HL-60 (cell line): ENCODE data around the gene USP40.

ENCODE experiments used
- DNase-seq, 2 experiments: peaks; one replicate each; pipeline ENCODE4 v3.0.0-alpha.2; 2010 to 2020; ENCODE audit warnings: low read depth in 1 of 2, low spot score in 1 of 2
- H3K27ac ChIP-seq: fragments of 250-450 bp; sonication (Bioruptor Pico); replicated peaks from 2 replicates; pipeline ENCODE4 v1.5.1; 2020; ENCODE audit warnings: mild to moderate bottlenecking, moderate library complexity
- H3K27me3 ChIP-seq: fragments of 250-450 bp; sonication (Bioruptor Pico); 2 replicates; pipeline ENCODE4 v1.5.1; 2021; ENCODE audit warnings: mild to moderate bottlenecking, moderate library complexity; ENCODE audit not compliant: insufficient read depth, poor library complexity, severe bottlenecking
- H3K4me3 ChIP-seq: replicated peaks from 2 replicates; pipeline ENCODE4 v1.5.1; 2011; ENCODE audit warnings: mild to moderate bottlenecking, control low read depth, low read length; ENCODE audit not compliant: insufficient read depth
- CTCF ChIP-seq: IDR thresholded peaks from one replicate; pipeline ENCODE4 v1.5.1; 2011; ENCODE audit warnings: low read length, control low read depth, inconsistent platforms; ENCODE audit not compliant: insufficient read depth
- GABPA ChIP-seq: IDR thresholded peaks from 2 replicates; pipeline ENCODE4 v1.6.1; 2012; ENCODE audit warnings: low read depth
- POLR2AphosphoS5 ChIP-seq: IDR thresholded peaks from 2 replicates; pipeline ENCODE4 v1.6.1; 2012; ENCODE audit warnings: low read depth
- REST ChIP-seq: IDR thresholded peaks from 2 replicates; pipeline ENCODE4 v1.6.1; 2012; ENCODE audit warnings: low read depth; ENCODE audit not compliant: insufficient replicate concordance
- SPI1 ChIP-seq: IDR thresholded peaks from 2 replicates; pipeline ENCODE4 v1.6.1; 2012; ENCODE audit warnings: low read depth, mild to moderate bottlenecking, borderline replicate concordance

Gene USP40

GRCh38 chr2:233442028-233442310, 124.6 kb downstream of the USP40 start:
- Histone ChIP-seq H3K27me3 (no peaks in the 10 kb centered on the region), H3K27ac (no peak overlapping the region), H3K4me3 (no peak overlapping the region)
- no peak for TF ChIP-seq CTCF
- TF ChIP-seq SPI1: no peak
- TF ChIP-seq REST: no peak
- TF ChIP-seq POLR2AphosphoS5: no peak
- no peak for TF ChIP-seq GABPA
- no peak for DNase-seq

GRCh38 chr2:233441161-233442027, 125.2 kb downstream of the USP40 start:
- DNase-seq: no peak
- TF ChIP-seq REST (no peak), GABPA (no peak), CTCF (no peak)
- H3K4me3 ChIP-seq: no peak overlapping the region
- no peaks in the 10 kb centered on the region for H3K27me3 ChIP-seq
- H3K27ac ChIP-seq: no peak overlapping the region

- Histone ChIP-seq H3K27ac (no peak overlapping the region), H3K27me3 (no peaks in the 10 kb centered on the region), H3K4me3 (no peak overlapping the region)
- TF ChIP-seq POLR2AphosphoS5: no peak
- no peak for TF ChIP-seq CTCF
- no peak for TF ChIP-seq SPI1
- TF ChIP-seq REST: no peak
- no peak for TF ChIP-seq GABPA
- DNase-seq: no peak
These were observed 125.9 kb downstream of the USP40 start for GRCh38 chr2:233440714-233441113.
